A673 (cell line): ENCODE results near the gene WIPF3.

Source experiments
- CTCF ChIP-seq: fragments of 300-800, 200-600 bp; sonication (generic); conservative IDR thresholded peaks from 2 replicates; pipeline ENCODE4 v1.5.1; 2017; ENCODE audit warnings: low read depth, mild to moderate bottlenecking, antibody characterized with exemption, low read length, moderate library complexity, mixed read lengths
- EZH2 ChIP-seq: fragments of 200-600 bp; sonication (generic); IDR thresholded peaks from 2 replicates; pipeline ENCODE4 v1.6.1; 2017; ENCODE audit warnings: borderline replicate concordance, low read depth, mild to moderate bottlenecking, mixed read lengths, antibody characterized with exemption, low read length; ENCODE audit not compliant: poor library complexity, severe bottlenecking

GRCh38 chr7:29797112-29797944 is 9.0 kb upstream of the WIPF3 start:
- TF ChIP-seq CTCF (no peak), EZH2 (no peak)
